ENCODE results near the gene PIK3R6.

The PIK3R6 gene

GRCh38 chr17:8791248-8791909 is 76.1 kb downstream of the PIK3R6 start:
- peaks cover 10% of the 10 kb centered on the region for H3K9me3 Mint-ChIP-seq

GRCh38 chr17:8789743-8790142 is 77.7 kb downstream of the PIK3R6 start:
- Mint-ChIP-seq H3K36me3 (ENCODE audit: low read depth) (no peaks in the 10 kb centered on the region), H3K4me1 (peaks cover 4% of the 10 kb centered on the region), H3K4me3 (no peak overlapping the region), H3K27me3 (ENCODE audit: low read depth) (peaks cover 16% of the 10 kb centered on the region), H3K27ac (no peak overlapping the region), H3K9me3 (peaks cover 10% of the 10 kb centered on the region)
- TF ChIP-seq, protein P1, sequence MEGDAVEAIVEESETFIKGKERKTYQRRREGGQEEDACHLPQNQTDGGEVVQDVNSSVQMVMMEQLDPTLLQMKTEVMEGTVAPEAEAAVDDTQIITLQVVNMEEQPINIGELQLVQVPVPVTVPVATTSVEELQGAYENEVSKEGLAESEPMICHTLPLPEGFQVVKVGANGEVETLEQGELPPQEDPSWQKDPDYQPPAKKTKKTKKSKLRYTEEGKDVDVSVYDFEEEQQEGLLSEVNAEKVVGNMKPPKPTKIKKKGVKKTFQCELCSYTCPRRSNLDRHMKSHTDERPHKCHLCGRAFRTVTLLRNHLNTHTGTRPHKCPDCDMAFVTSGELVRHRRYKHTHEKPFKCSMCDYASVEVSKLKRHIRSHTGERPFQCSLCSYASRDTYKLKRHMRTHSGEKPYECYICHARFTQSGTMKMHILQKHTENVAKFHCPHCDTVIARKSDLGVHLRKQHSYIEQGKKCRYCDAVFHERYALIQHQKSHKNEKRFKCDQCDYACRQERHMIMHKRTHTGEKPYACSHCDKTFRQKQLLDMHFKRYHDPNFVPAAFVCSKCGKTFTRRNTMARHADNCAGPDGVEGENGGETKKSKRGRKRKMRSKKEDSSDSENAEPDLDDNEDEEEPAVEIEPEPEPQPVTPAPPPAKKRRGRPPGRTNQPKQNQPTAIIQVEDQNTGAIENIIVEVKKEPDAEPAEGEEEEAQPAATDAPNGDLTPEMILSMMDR (IDR thresholded peaks at IDR 0.05; ENCODE audit: unreplicated experiment in 3 of 3): no peak

More at GRCh38 chr17:8791248-8791909, 76.1 kb downstream of the PIK3R6 start:
- Mint-ChIP-seq H3K4me3 (no peak overlapping the region), H3K27ac (no peak overlapping the region), H3K27me3 (ENCODE audit: low read depth) (peaks cover 14% of the 10 kb centered on the region), H3K4me1 (peaks cover 9% of the 10 kb centered on the region), H3K36me3 (ENCODE audit: low read depth) (no peaks in the 10 kb centered on the region)
- TF ChIP-seq, protein P1 (IDR thresholded peaks at IDR 0.05; ENCODE audit: unreplicated experiment in 3 of 3): peak in 1 of 3 experiments; percentile 13

DNA sequence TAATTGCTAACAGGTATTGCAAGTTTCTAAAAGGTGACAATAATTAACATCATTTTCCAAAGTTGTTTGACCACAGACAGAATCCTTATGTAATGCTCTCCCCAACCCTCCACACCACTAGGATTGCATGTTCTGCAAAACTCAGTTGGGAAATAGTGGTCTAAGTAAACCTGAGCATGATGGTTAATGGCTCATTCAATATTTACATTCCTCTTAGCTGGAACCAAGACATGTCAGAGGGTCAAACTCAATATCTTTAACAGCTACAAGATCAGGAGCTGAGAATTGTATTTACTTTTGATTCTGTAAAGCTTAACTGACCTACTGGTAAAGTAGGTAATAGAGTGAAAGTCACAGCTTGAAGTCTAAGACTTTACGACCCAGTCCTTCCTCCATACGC is 78.5 kb downstream of the PIK3R6 start:
- Mint-ChIP-seq H3K27ac (no peak overlapping the region), H3K9me3 (peaks cover 10% of the 10 kb centered on the region), H3K4me1 (no peaks in the 10 kb centered on the region), H3K36me3 (ENCODE audit: low read depth) (no peaks in the 10 kb centered on the region), H3K4me3 (no peak overlapping the region), H3K27me3 (ENCODE audit: low read depth) (peaks cover 13% of the 10 kb centered on the region)
- TF ChIP-seq, protein P1 (IDR thresholded peaks at IDR 0.05; ENCODE audit: unreplicated experiment in 3 of 3): no peak

- Mint-ChIP-seq H3K36me3 (ENCODE audit: low read depth) (no peaks in the 10 kb centered on the region), H3K9me3 (peaks cover 4% of the 10 kb centered on the region), H3K4me3 (no peak overlapping the region), H3K27me3 (ENCODE audit: low read depth) (peaks cover 12% of the 10 kb centered on the region), H3K27ac (peak overlapping the region in 2 of 3 experiments; percentile 12 to 40), H3K4me1 (no peaks in the 10 kb centered on the region)
- TF ChIP-seq, protein P1 (IDR thresholded peaks at IDR 0.05; ENCODE audit: unreplicated experiment in 3 of 3): peak; percentile 80 to 88 (median 86)
Measured at GRCh38 chr17:8785547-8786413, 81.7 kb downstream of the PIK3R6 start.

DNA sequence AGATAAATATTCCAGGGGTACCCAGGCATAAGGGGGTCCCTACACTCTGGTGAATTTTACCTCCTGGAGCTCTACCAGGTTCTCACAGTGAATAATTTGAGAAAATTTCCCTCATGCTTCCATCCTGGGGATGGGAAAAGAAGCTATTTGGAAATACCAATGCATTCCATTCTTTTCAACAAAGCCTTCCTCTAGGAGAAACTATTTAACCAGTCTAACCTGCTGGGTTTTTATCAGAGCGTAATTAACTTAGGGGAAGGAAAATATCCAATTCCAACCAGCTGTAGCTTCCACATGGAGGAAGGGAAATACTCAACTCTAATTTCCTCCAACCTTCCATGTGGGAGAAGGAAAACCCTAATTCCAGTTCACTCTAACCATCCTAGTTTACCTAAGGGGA is 85.3 kb downstream of the PIK3R6 start:
- Mint-ChIP-seq H3K4me3 (no peak overlapping the region), H3K36me3 (ENCODE audit: low read depth) (no peaks in the 10 kb centered on the region), H3K4me1 (no peaks in the 10 kb centered on the region), H3K27me3 (ENCODE audit: low read depth) (peaks cover 12% of the 10 kb centered on the region), H3K27ac (no peak overlapping the region), H3K9me3 (peaks cover 15% of the 10 kb centered on the region)
- TF ChIP-seq, protein P1 (IDR thresholded peaks at IDR 0.05; ENCODE audit: unreplicated experiment in 3 of 3): no peak
